GM13977 (cell line): ENCODE measurements around the gene ANKRD55.

Source experiments
- DNase-seq: peaks from one replicate; pipeline ENCODE4 v3.0.0; 2012; ENCODE audit warnings: low spot score
- in situ Hi-C: fragments of 300-500 bp; cut with MboI; formaldehyde crosslinking; loops from one replicate; pipeline ENCODE4 v1.12.0; 2022; ENCODE audit warnings: low sequenced_read_pairs, low pct_unique_long_range_greater_than_20kb, mixed read lengths, inconsistent platforms; ENCODE audit not compliant: unreplicated experiment
- TF ChIP-seq, protein P1 (sequence below): IDR thresholded peaks from 2 replicates; pipeline ENCODE4 v1.5.1; 2012; ENCODE audit warnings: mild to moderate bottlenecking, control low read depth; ENCODE audit not compliant: insufficient read depth; ENCODE audit errors: extremely low read depth, missing control alignments

The ANKRD55 gene

GRCh38 chr5:56142614-56143372, 90.3 kb downstream of the ANKRD55 start:
- TF ChIP-seq, protein P1, sequence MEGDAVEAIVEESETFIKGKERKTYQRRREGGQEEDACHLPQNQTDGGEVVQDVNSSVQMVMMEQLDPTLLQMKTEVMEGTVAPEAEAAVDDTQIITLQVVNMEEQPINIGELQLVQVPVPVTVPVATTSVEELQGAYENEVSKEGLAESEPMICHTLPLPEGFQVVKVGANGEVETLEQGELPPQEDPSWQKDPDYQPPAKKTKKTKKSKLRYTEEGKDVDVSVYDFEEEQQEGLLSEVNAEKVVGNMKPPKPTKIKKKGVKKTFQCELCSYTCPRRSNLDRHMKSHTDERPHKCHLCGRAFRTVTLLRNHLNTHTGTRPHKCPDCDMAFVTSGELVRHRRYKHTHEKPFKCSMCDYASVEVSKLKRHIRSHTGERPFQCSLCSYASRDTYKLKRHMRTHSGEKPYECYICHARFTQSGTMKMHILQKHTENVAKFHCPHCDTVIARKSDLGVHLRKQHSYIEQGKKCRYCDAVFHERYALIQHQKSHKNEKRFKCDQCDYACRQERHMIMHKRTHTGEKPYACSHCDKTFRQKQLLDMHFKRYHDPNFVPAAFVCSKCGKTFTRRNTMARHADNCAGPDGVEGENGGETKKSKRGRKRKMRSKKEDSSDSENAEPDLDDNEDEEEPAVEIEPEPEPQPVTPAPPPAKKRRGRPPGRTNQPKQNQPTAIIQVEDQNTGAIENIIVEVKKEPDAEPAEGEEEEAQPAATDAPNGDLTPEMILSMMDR = no peak
- DNase-seq = no peak
- in situ Hi-C loops = no loop called here

DNA sequence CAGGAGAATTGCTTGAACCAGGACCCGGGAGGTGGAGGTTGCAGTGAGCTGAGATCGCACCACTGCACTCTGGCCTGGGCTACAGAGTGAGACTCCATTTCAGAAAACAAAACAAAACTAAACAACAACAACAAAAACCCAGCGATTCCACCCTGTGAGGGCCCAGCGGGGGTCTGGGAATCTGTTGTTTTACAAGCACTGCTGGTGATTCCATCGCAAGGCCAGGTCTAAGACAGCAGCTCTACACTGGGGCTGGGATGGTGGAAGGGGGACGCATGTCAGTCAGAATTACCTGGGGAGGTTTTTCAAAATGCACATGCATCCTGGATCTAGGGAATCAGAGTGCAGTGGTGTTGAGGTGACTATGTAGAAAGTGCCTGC, 90.9 kb downstream of the ANKRD55 start:
- TF ChIP-seq, protein P1 = no peak
- in situ Hi-C loops = no loop called here
- no peak for DNase-seq

GRCh38 chr5:56140073-56140472, 93.1 kb downstream of the ANKRD55 start:
- TF ChIP-seq, protein P1 = no peak
- in situ Hi-C loops = no loop called here
- DNase-seq = no peak

GRCh38 chr5:56130664-56131063, 102.5 kb downstream of the ANKRD55 start:
- in situ Hi-C loops = no loop called here
- no peak for DNase-seq
- TF ChIP-seq, protein P1 = no peak

- TF ChIP-seq, protein P1 = no peak
- DNase-seq = no peak
- in situ Hi-C loops = no loop called here
These were observed 103.8 kb downstream of the ANKRD55 start for GRCh38 chr5:56129288-56129687.

GRCh38 chr5:56128113-56128512, 105.0 kb downstream of the ANKRD55 start:
- in situ Hi-C loops = no loop called here
- TF ChIP-seq, protein P1 = no peak
- DNase-seq = no peak
